ENCODE results near the gene SV2C. TPM values are rescaled to one million over a fixed set of nuclear protein-coding genes. Genes with fewer than 3 reads are reported as not detected.

Gene SV2C
- total RNA-seq, 1 experiment from 2014 or later: not detected

DNA sequence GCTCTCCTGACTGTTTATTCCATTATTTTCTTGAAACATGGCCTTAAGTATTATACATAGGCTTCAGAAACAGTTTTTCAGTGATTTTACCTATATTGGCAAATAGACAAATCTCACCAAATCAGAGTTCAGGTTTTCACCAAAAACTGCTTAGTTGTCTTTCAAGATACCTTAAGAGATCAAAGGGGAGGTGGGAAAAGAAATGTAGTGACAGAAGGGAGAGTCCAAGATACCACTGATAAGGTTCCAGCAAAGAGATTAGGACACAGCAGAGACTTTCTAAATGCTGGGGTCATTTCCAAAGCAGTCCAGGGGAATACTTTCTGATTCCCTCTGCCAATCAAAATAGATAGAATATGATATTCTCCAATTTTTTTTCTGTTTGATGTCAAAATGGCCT, 246.2 kb downstream of the SV2C start:
- no peak overlapping the region for H2AFZ ChIP-seq (ENCODE audit: low read depth, low read length, poor library complexity, severe bottlenecking)
- RAD21 ChIA-PET (ENCODE audit: low non-redundant PET in 1 of 2, low total read pairs in 2 of 2, uncharacterized antibody in 2 of 2, unreplicated experiment in 2 of 2): no interaction called here
- no peaks in the 10 kb centered on the region for H3K4me1 ChIP-seq (ENCODE audit: control insufficient read depth in 1 of 2, insufficient read depth in 2 of 2, low read length in 2 of 2)
- CTCF ChIA-PET: no interaction called here
- H3K79me2 ChIP-seq (ENCODE audit: insufficient read depth, low read length): no peaks in the 10 kb centered on the region
- POLR2A ChIA-PET: no interaction called here
- TF ChIP-seq CEBPB (IDR thresholded peaks at IDR 0.05; ENCODE audit: low read depth) (no peak), FOSL1 (IDR thresholded peaks at IDR 0.05; ENCODE audit: low read depth) (no peak)
- H3K4me3 ChIP-seq (replicated peaks in 1 of 2; ENCODE audit: low read depth in 1 of 2, low read length in 2 of 2): no peak overlapping the region
- H3K9ac ChIP-seq (ENCODE audit: low read length): no peak overlapping the region
- H3K27ac ChIP-seq (ENCODE audit: low read depth, low read length): no peak overlapping the region
- no peaks in the 10 kb centered on the region for H4K20me1 ChIP-seq (ENCODE audit: insufficient read depth)
- H3K9me3 ChIP-seq (ENCODE audit: control insufficient read depth in 1 of 2, insufficient read depth in 1 of 2, low read depth in 1 of 2, low read length in 2 of 2): no peaks in the 10 kb centered on the region
- H3K27me3 ChIP-seq (ENCODE audit: insufficient read depth, low read length): peaks cover 8% of the 10 kb centered on the region; the same call in 1 of the 2 replicates
- H3K9me2 ChIP-seq (ENCODE audit: insufficient read depth): no peaks in the 10 kb centered on the region
- intact Hi-C loops (cut with micrococcal nuclease): no loop called here
- no peak for ATAC-seq
- no peak for DNase-seq (ENCODE audit: low read depth, low spot score)
- no peaks in the 10 kb centered on the region for H3K36me3 ChIP-seq (ENCODE audit: control insufficient read depth in 1 of 2, insufficient read depth in 2 of 2, low read length in 2 of 2)
- no TSS peak for BruUV-seq (replicated peaks)
- no peak overlapping the region for H3K4me2 ChIP-seq (ENCODE audit: low read length)

DNA sequence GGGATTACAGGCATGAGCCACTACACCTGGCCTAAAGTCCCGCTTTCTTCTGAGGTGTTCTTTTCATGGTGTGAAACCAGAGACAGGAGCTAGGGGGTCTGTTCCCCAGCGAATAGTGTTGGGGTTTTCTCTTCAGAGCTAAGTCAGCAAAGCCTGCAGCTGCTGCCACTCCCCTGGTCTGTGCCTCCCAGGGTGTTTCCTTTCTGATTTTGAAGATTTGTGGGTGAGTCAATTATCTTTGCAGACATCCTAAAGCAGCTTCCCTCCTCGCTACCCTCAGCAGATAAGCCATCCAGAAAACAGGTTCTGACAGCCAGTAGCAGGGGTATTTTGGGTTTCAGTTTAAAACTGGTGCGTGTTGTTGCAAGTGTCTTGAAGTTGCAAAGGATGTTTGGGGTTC, 247.9 kb downstream of the SV2C start:
- Histone ChIP-seq H2AFZ (ENCODE audit: low read depth, low read length, poor library complexity, severe bottlenecking) (no peak overlapping the region), H3K27me3 (ENCODE audit: insufficient read depth, low read length) (no peaks in the 10 kb centered on the region)

More for the DNA sequence above, 247.9 kb downstream of the SV2C start:
- Histone ChIP-seq H3K79me2 (ENCODE audit: insufficient read depth, low read length) (no peaks in the 10 kb centered on the region), H3K4me3 (replicated peaks in 1 of 2; ENCODE audit: low read depth in 1 of 2, low read length in 2 of 2) (no peak overlapping the region), H3K4me2 (ENCODE audit: low read length) (no peak overlapping the region), H3K9me3 (ENCODE audit: control insufficient read depth in 1 of 2, insufficient read depth in 1 of 2, low read depth in 1 of 2, low read length in 2 of 2) (no peaks in the 10 kb centered on the region), H3K36me3 (ENCODE audit: control insufficient read depth in 1 of 2, insufficient read depth in 2 of 2, low read length in 2 of 2) (no peaks in the 10 kb centered on the region), H3K27ac (ENCODE audit: low read depth, low read length) (no peak overlapping the region), H3K9ac (ENCODE audit: low read length) (no peak overlapping the region), H4K20me1 (ENCODE audit: insufficient read depth) (no peaks in the 10 kb centered on the region), H3K9me2 (ENCODE audit: insufficient read depth) (no peaks in the 10 kb centered on the region), H3K4me1 (ENCODE audit: control insufficient read depth in 1 of 2, insufficient read depth in 2 of 2, low read length in 2 of 2) (no peaks in the 10 kb centered on the region)
- ChIA-PET RAD21 (ENCODE audit: low non-redundant PET in 1 of 2, low total read pairs in 2 of 2, uncharacterized antibody in 2 of 2, unreplicated experiment in 2 of 2) (no interaction called here), POLR2A (no interaction called here), CTCF (no interaction called here)
- DNase-seq (ENCODE audit: low read depth, low spot score) (no peak), ATAC-seq (no peak)
- no TSS peak for BruUV-seq (replicated peaks)
- intact Hi-C loops (cut with micrococcal nuclease): no loop called here
- TF ChIP-seq MAX (IDR thresholded peaks at IDR 0.05) (no peak), TCF7L2 (IDR thresholded peaks at IDR 0.05; ENCODE audit: borderline replicate concordance, extremely low read depth, insufficient read depth, insufficient read length) (no peak), ZFX (IDR thresholded peaks at IDR 0.05) (no peak), EGR1 (IDR thresholded peaks at IDR 0.05; ENCODE audit: low read depth) (no peak), CBX3 (IDR thresholded peaks at IDR 0.05; ENCODE audit: low read depth) (no peak), RAD21 (IDR thresholded peaks at IDR 0.05; ENCODE audit: low read depth) (no peak), SP1 (IDR thresholded peaks at IDR 0.05; ENCODE audit: low read depth) (no peak), ELF1 (IDR thresholded peaks at IDR 0.05; ENCODE audit: borderline replicate concordance, low read depth) (no peak), SIN3A (IDR thresholded peaks at IDR 0.05; ENCODE audit: low read depth) (no peak), ZNF274 (IDR thresholded peaks at IDR 0.05; ENCODE audit: low read depth, low read length) (no peak)
- TF ChIP-seq, protein P1, sequence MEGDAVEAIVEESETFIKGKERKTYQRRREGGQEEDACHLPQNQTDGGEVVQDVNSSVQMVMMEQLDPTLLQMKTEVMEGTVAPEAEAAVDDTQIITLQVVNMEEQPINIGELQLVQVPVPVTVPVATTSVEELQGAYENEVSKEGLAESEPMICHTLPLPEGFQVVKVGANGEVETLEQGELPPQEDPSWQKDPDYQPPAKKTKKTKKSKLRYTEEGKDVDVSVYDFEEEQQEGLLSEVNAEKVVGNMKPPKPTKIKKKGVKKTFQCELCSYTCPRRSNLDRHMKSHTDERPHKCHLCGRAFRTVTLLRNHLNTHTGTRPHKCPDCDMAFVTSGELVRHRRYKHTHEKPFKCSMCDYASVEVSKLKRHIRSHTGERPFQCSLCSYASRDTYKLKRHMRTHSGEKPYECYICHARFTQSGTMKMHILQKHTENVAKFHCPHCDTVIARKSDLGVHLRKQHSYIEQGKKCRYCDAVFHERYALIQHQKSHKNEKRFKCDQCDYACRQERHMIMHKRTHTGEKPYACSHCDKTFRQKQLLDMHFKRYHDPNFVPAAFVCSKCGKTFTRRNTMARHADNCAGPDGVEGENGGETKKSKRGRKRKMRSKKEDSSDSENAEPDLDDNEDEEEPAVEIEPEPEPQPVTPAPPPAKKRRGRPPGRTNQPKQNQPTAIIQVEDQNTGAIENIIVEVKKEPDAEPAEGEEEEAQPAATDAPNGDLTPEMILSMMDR (IDR thresholded peaks at IDR 0.05 in 2 of 3, conservative IDR thresholded peaks at IDR 0.05 in 1 of 3; ENCODE audit: borderline replicate concordance in 1 of 3, insufficient read depth in 1 of 3, low read depth in 2 of 3, low read length in 2 of 3): no peak

Measured in HCT116 (cell line).